T-helper 17 cell (primary cell): ENCODE data around the gene CYTH3. TPM values are rescaled to one million over a fixed set of nuclear protein-coding genes. Genes with fewer than 3 reads are reported as not detected.

Experiments
- ATAC-seq: fragments of 150-1000 bp; cut with Tn5 transposase; 2 replicates; pipeline ENCODE4 v1.10.0; 2021; ENCODE audit warnings: mild to moderate bottlenecking, moderate library complexity
- DNase-seq, 3 donors: peaks; one replicate each; pipeline versions ENCODE4 v3.0.0 to v3.0.0-alpha.2; 2020 to 2021
- H3K9me3 ChIP-seq: one replicate; pipeline ENCODE4 v1.7.0; 2013; ENCODE audit warnings: low read length, mild to moderate bottlenecking; ENCODE audit not compliant: control insufficient read depth, poor library complexity, severe bottlenecking
- H3K27ac Mint-ChIP-seq: one replicate; pipeline ENCODE4 v1.8.0; 2022; ENCODE audit warnings: mild to moderate bottlenecking, moderate library complexity, mixed read lengths
- H3K27me3 Mint-ChIP-seq: one replicate; pipeline ENCODE4 v1.8.0; 2022; ENCODE audit warnings: mixed read lengths
- H3K36me3 Mint-ChIP-seq: one replicate; pipeline ENCODE4 v1.8.0; 2022; ENCODE audit warnings: low read depth, mixed read lengths
- H3K4me1 Mint-ChIP-seq: one replicate; pipeline ENCODE4 v1.8.0; 2022; ENCODE audit warnings: mild to moderate bottlenecking, mixed read lengths
- H3K4me3 Mint-ChIP-seq: one replicate; pipeline ENCODE4 v1.8.0; 2022; ENCODE audit warnings: mild to moderate bottlenecking, moderate library complexity, mixed read lengths
- total RNA-seq, 4 donors: library from RNA in 2 of 4; stranded (reverse) in 2 of 4; gene quantifications; one replicate each; pipeline ENCODE4 v1.2.3 and lab custom pipeline; 2022 to 2026

The CYTH3 gene
- total RNA-seq, 2 donors from 2014 or later, result 23.1 to 25.8 TPM

- H3K4me3 Mint-ChIP-seq, result peak overlapping the region; percentile 53
- peaks cover 6% of the 10 kb centered on the region for H3K4me1 Mint-ChIP-seq
- H3K27ac Mint-ChIP-seq, result no peak overlapping the region
- no peaks in the 10 kb centered on the region for H3K9me3 ChIP-seq
- ATAC-seq, result no peak
- peaks cover 5% of the 10 kb centered on the region for H3K36me3 Mint-ChIP-seq
- no peaks in the 10 kb centered on the region for H3K27me3 Mint-ChIP-seq
- no peak for DNase-seq
These were observed 125.8 kb downstream of the CYTH3 start for GRCh38 chr7:6146666-6147065.

DNA sequence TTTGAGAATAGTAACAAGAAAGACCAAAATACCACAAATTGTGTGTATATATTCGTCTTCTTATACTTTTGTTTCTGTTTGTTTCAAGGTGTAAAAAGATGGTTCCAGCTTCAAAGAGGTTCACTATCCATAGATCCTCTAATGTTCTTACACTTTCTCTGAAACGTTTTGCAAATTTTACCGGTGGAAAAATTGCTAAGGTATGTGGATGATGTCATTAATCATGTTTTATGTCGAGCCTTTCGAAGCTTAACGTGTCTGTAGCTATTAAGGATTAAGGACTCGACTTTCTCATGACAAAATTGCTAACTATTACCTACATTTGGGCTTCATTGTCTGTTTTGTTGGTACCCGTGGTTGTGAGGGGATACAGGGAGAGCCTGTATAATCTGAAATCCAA, 128.4 kb downstream of the CYTH3 start:
- ATAC-seq, result no peak
- Mint-ChIP-seq H3K27me3 (no peaks in the 10 kb centered on the region), H3K27ac (peak overlapping the region; percentile 69), H3K36me3 (peaks cover 5% of the 10 kb centered on the region), H3K4me3 (no peak overlapping the region), H3K4me1 (peaks cover 9% of the 10 kb centered on the region)
- DNase-seq, result no peak
- no peaks in the 10 kb centered on the region for H3K9me3 ChIP-seq

GRCh38 chr7:6142871-6143380, 129.5 kb downstream of the CYTH3 start:
- H3K27me3 Mint-ChIP-seq, result no peaks in the 10 kb centered on the region
- ATAC-seq (no peak), DNase-seq (no peak)
- no peak overlapping the region for H3K27ac Mint-ChIP-seq
- H3K4me3 Mint-ChIP-seq, result no peak overlapping the region
- H3K36me3 Mint-ChIP-seq, result no peaks in the 10 kb centered on the region
- H3K9me3 ChIP-seq, result no peaks in the 10 kb centered on the region
- H3K4me1 Mint-ChIP-seq, result peaks cover 9% of the 10 kb centered on the region

DNA sequence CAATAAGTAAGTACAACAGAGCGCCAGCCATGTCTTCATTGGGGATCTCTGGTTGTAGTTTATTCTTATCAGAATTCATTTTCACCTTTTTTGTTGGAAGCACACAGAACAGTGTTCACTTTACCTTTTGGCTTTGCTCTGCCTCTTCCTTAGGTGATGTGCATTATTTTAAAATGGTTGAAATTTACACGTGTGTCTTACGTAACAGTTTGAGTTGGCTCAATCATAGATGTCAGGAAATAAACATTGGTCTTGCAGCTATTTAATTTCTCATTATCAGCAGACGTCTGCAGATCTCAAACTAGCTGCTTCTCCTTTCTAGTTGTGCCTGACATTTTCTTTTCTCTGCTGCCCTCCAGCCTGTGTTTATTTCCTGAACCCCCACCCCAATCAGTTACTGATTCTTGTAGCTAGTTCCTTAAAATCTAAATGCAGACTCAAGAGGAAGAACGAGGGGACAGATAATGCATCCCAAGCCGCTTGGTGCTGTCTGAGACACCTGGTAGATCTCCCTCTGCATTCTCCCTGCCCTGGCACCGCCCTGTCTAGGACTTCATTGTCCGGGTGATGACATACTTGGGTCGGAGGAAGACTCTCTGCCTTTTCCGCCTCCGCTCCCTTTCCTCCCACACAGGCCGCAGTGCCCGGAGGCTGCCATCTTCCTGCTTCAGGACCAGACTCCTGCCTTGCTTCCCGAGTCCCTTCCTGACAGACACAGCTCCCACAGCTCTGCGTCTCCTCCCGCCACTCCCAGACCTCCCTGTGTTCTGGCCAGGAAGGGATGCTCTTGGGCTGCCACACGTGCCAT, 133.0 kb downstream of the CYTH3 start:
- H3K36me3 Mint-ChIP-seq, result no peaks in the 10 kb centered on the region

DNA sequence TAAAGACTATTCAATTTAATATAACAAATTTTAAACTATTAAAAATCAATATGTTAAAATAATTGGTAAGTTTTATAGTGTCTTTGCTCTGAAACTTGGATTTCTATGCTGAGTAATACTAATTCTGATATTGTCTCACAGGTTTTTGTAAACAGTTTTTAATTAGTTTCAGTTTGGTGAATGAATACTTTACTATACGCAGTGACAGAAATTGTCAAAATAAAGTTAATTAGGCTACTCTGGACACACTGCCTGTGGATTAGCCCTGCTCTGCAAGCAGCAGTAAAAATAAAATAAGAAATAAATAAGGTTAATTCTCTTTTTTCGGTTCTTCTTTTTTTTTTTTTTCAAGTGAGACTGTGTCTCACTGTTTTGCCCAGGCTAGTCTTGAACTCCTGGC, 135.9 kb downstream of the CYTH3 start:
- H3K27me3 Mint-ChIP-seq, result no peaks in the 10 kb centered on the region
- no peaks in the 10 kb centered on the region for H3K9me3 ChIP-seq
- H3K27ac Mint-ChIP-seq, result no peak overlapping the region
- no peaks in the 10 kb centered on the region for H3K36me3 Mint-ChIP-seq
- H3K4me3 Mint-ChIP-seq, result no peak overlapping the region
- ATAC-seq (no peak), DNase-seq (no peak)
- peaks cover 12% of the 10 kb centered on the region for H3K4me1 Mint-ChIP-seq

More for the DNA sequence above, 133.0 kb downstream of the CYTH3 start:
- no peaks in the 10 kb centered on the region for H3K27me3 Mint-ChIP-seq
- H3K4me1 Mint-ChIP-seq, result peaks cover 12% of the 10 kb centered on the region
- H3K27ac Mint-ChIP-seq, result peak overlapping the region; percentile 43
- DNase-seq (no peak), ATAC-seq (no peak)
- no peak overlapping the region for H3K4me3 Mint-ChIP-seq
- H3K9me3 ChIP-seq, result no peaks in the 10 kb centered on the region

DNA sequence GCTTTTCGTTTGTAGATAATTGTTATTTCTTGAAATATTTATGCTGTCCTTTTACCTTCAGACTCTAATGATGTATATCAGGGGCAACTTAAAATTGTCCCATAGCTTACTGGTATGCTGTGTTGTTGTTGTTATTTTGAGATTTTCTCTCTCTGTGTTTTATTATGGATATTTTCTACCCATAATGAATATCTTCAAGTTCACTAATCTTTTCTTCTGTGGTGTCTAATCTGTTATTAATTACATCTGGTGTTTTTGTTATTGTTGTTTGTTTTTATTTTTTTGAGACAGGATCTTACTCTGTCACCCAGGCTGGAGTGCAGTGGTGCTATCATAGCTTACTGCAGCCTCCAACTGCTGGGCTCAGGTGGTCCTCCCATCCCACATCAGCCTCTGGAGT, 139.2 kb downstream of the CYTH3 start:
- H3K27ac Mint-ChIP-seq, result peak overlapping the region; percentile 47
- no peaks in the 10 kb centered on the region for H3K9me3 ChIP-seq
- H3K27me3 Mint-ChIP-seq, result no peaks in the 10 kb centered on the region
- H3K4me1 Mint-ChIP-seq, result peaks cover 18% of the 10 kb centered on the region
- H3K4me3 Mint-ChIP-seq, result no peak overlapping the region
- no peaks in the 10 kb centered on the region for H3K36me3 Mint-ChIP-seq
- DNase-seq (no peak), ATAC-seq (no peak)

- Mint-ChIP-seq H3K4me1 (peaks cover 30% of the 10 kb centered on the region), H3K27me3 (no peaks in the 10 kb centered on the region), H3K27ac (no peak overlapping the region), H3K4me3 (no peak overlapping the region), H3K36me3 (peaks cover 5% of the 10 kb centered on the region)
- H3K9me3 ChIP-seq, result no peaks in the 10 kb centered on the region
- DNase-seq (no peak), ATAC-seq (no peak)
These were observed 142.3 kb downstream of the CYTH3 start for GRCh38 chr7:6130007-6130587.

- Mint-ChIP-seq H3K4me3 (no peak overlapping the region), H3K4me1 (peaks cover 22% of the 10 kb centered on the region), H3K27ac (peak overlapping the region; percentile 79), H3K36me3 (peaks cover 5% of the 10 kb centered on the region), H3K27me3 (no peaks in the 10 kb centered on the region)
- no peaks in the 10 kb centered on the region for H3K9me3 ChIP-seq
- ATAC-seq (no peak), DNase-seq (no peak)
These were observed 144.2 kb downstream of the CYTH3 start for GRCh38 chr7:6128205-6128604.

DNA sequence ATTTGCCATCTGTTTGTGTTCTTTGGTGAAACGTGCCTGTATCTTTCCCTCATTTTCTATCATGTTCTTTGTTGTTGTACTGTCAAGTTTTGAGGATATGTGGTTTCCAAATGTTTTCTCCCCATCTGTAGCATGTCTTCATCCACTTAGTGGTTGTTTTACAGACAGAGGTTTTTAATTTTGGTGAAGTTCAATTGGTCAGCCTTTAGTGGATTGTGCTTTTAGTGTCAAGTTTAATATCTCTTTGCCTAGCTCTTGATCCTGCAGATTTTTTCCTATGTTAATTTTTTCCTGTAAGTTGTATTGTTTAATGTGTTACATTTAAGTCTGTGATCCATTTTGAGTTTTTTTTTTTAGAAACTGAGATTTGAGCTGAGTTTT, 145.3 kb downstream of the CYTH3 start:
- Mint-ChIP-seq H3K27ac (no peak overlapping the region), H3K4me3 (no peak overlapping the region), H3K4me1 (peaks cover 22% of the 10 kb centered on the region), H3K36me3 (peaks cover 5% of the 10 kb centered on the region), H3K27me3 (no peaks in the 10 kb centered on the region)
- no peak for DNase-seq
- no peaks in the 10 kb centered on the region for H3K9me3 ChIP-seq
- no peak for ATAC-seq

DNA sequence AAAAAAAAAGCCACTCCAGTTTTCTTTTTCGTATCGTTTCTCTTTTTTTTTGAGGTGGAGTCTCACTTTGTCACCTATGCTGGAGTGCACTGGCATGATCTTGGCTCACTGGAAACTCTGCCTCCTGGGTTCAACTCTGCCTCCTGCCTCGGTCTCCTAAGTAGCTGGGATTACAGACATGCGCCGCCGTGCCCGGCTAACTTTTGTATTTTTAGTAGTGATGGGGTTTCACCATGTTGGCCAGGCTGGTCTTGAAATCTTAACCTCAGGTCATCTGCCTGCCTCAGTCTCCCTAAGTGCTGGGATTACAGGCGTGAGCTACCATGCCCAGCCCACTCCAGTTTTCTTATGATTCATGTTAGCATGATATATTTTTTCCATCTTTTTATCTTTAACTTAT, 148.6 kb downstream of the CYTH3 start:
- Mint-ChIP-seq H3K36me3 (peaks cover 10% of the 10 kb centered on the region), H3K27ac (no peak overlapping the region), H3K27me3 (no peaks in the 10 kb centered on the region), H3K4me1 (peaks cover 15% of the 10 kb centered on the region), H3K4me3 (no peak overlapping the region)
- no peaks in the 10 kb centered on the region for H3K9me3 ChIP-seq
- DNase-seq (no peak), ATAC-seq (no peak)

DNA sequence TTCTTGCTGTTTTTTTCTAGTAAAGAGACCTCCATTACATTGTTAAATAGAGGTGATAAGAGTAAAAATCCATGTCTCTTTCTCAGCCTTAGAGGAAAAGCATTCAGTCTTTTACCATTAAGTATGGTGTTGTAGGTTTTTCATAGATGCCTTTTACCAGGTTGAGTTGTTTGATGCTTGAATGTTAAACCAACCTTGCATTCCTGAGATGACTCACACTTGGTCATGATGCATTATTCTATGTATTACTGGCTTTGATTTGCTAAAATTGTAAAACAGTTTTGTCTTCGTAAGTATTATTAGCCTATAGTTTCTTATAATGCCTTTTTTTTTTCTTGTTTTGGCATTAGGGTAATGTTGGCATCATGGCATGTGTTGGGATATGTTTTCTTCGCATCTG, 151.3 kb downstream of the CYTH3 start:
- Mint-ChIP-seq H3K36me3 (peaks cover 15% of the 10 kb centered on the region), H3K27ac (no peak overlapping the region), H3K4me1 (peaks cover 16% of the 10 kb centered on the region), H3K27me3 (no peaks in the 10 kb centered on the region), H3K4me3 (no peak overlapping the region)
- no peak for ATAC-seq
- no peak for DNase-seq
- H3K9me3 ChIP-seq, result no peaks in the 10 kb centered on the region

DNA sequence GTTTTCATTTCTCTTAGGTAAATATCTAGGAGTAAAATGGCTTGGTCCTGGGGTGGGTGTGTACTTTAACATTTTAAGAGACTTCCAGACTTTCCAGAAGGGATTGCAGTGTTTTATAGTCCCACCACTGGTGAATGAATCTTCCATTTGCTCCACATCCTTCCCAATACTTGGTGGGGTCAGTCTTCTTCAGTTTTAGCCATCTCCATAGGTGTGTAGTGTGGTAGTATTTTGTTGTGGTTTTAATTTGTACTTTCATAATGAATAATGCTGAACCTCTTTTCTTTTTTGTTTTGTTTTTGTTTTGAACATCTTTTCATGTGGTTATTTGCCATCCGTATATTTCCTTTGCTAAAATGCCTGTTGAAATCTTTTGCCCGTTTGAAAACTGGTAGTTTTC, 154.9 kb downstream of the CYTH3 start:
- H3K9me3 ChIP-seq, result no peaks in the 10 kb centered on the region
- peaks cover 10% of the 10 kb centered on the region for H3K36me3 Mint-ChIP-seq
- ATAC-seq (peak; percentile 39), DNase-seq (no peak)
- H3K27me3 Mint-ChIP-seq, result no peaks in the 10 kb centered on the region
- H3K27ac Mint-ChIP-seq, result peak overlapping the region; percentile 82
- peak overlapping the region; percentile 75 for H3K4me3 Mint-ChIP-seq
- H3K4me1 Mint-ChIP-seq, result peaks cover 12% of the 10 kb centered on the region

GRCh38 chr7:6116211-6116610, 156.2 kb downstream of the CYTH3 start:
- no peak overlapping the region for H3K4me3 Mint-ChIP-seq
- ATAC-seq, result no peak
- H3K27ac Mint-ChIP-seq, result peak overlapping the region; percentile 82
- H3K4me1 Mint-ChIP-seq, result peaks cover 12% of the 10 kb centered on the region
- H3K36me3 Mint-ChIP-seq, result peaks cover 5% of the 10 kb centered on the region
- H3K9me3 ChIP-seq, result no peaks in the 10 kb centered on the region
- no peak for DNase-seq
- H3K27me3 Mint-ChIP-seq, result no peaks in the 10 kb centered on the region
